Measurements from ENCODE around the gene SLC25A15. TPM values are rescaled to one million over a fixed set of nuclear protein-coding genes. Genes with fewer than 3 reads are reported as not detected.

The SLC25A15 gene
- total RNA-seq, 1 experiment from 2014 or later = 22.0 TPM

DNA sequence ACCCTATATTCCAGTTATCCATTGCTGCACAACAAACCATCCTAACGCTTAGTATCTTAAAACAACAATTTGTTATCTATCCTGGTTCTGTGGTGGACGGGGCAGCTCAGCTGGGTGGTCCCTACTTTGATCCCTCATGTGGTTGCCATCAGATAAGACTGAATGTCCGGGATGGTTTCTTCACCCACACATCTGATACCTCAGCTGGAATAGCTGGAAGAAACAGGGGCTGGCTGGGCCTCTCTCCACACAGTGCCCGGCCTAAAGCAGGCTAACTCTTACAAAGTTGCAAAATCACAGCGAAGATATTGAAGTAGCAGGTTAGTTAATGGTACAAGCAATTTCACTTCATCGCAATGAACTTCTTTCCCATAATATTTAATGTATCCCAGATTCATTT is 14.7 kb upstream of the SLC25A15 start:
- no TSS peak for BruUV-seq (replicated peaks)
- Histone ChIP-seq H3K4me2 (ENCODE audit: low read length) (no peak overlapping the region), H3K4me1 (ENCODE audit: insufficient read depth, low read length) (peaks cover 12% of the 10 kb centered on the region), H3K27ac (ENCODE audit: low read length) (no peak overlapping the region), H3K9me2 (replicated peaks; ENCODE audit: low read length) (no peaks in the 10 kb centered on the region), H3K36me3 (ENCODE audit: low read depth, low read length) (no peaks in the 10 kb centered on the region; the same call in 1 of the 2 replicates), H3F3A (ENCODE audit: low read length, unreplicated experiment) (no peaks in the 10 kb centered on the region), H2AFZ (ENCODE audit: low read length) (no peak overlapping the region), H3K4me3 (ENCODE audit: low read length) (no peak overlapping the region), H3K9ac (ENCODE audit: low read length) (no peak overlapping the region), H4K20me1 (ENCODE audit: low read length) (no peaks in the 10 kb centered on the region), H3K9me3 (ENCODE audit: low read length) (no peaks in the 10 kb centered on the region), H3K79me2 (ENCODE audit: low read length) (peaks cover 12% of the 10 kb centered on the region), H3K27me3 (ENCODE audit: low read length) (no peaks in the 10 kb centered on the region)
- DNase-seq = no peak
- intact Hi-C loops (cut with micrococcal nuclease) = loop anchor here (5.0 to 10.0 kb wide), 2 partner anchors 148 to 290 kb away; partner anchors contain the start of gene WBP4
- TF ChIP-seq EZH2 (IDR thresholded peaks at IDR 0.05; ENCODE audit: low read length, unreplicated experiment) (no peak), EZH2phosphoT487 (IDR thresholded peaks at IDR 0.05; ENCODE audit: borderline replicate concordance, low read length) (no peak), CTCF (conservative IDR thresholded peaks at IDR 0.05; ENCODE audit: low read depth, low read length) (no peak)
- ChIA-PET CTCF (no interaction called here), POLR2A (ENCODE audit: unreplicated experiment) (no interaction called here)
- ATAC-seq = no peak

GRCh38 chr13:40776232-40776631 is 13.2 kb upstream of the SLC25A15 start:
- Histone ChIP-seq H2AFZ (ENCODE audit: low read length) (peak overlapping the region; percentile 87), H3K27ac (ENCODE audit: low read length) (no peak overlapping the region), H3F3A (ENCODE audit: low read length, unreplicated experiment) (no peaks in the 10 kb centered on the region), H3K9me2 (replicated peaks; ENCODE audit: low read length) (no peaks in the 10 kb centered on the region), H3K4me3 (ENCODE audit: low read length) (no peak overlapping the region), H3K4me1 (ENCODE audit: insufficient read depth, low read length) (peaks cover 7% of the 10 kb centered on the region), H3K27me3 (ENCODE audit: low read length) (no peaks in the 10 kb centered on the region), H3K9ac (ENCODE audit: low read length) (no peak overlapping the region), H3K36me3 (ENCODE audit: low read depth, low read length) (no peaks in the 10 kb centered on the region; the same call in 1 of the 2 replicates), H3K4me2 (ENCODE audit: low read length) (peak overlapping the region; percentile 72), H3K9me3 (ENCODE audit: low read length) (no peaks in the 10 kb centered on the region), H3K79me2 (ENCODE audit: low read length) (no peaks in the 10 kb centered on the region), H4K20me1 (ENCODE audit: low read length) (no peaks in the 10 kb centered on the region)
- CTCF ChIA-PET = no interaction called here
- TF ChIP-seq EZH2 (IDR thresholded peaks at IDR 0.05; ENCODE audit: low read length, unreplicated experiment) = no peak
- no peak for TF ChIP-seq CTCF (conservative IDR thresholded peaks at IDR 0.05; ENCODE audit: low read depth, low read length)
- TF ChIP-seq EZH2phosphoT487 (IDR thresholded peaks at IDR 0.05; ENCODE audit: borderline replicate concordance, low read length) = no peak
- ATAC-seq (no peak), DNase-seq (no peak)
- no TSS peak for BruUV-seq (replicated peaks)
- intact Hi-C loops (cut with micrococcal nuclease) = loop anchor here (2.0 to 10.0 kb wide), 3 partner anchors 146 to 289 kb away; partner anchors contain the start of gene WBP4
- POLR2A ChIA-PET (ENCODE audit: unreplicated experiment) = no interaction called here

DNA sequence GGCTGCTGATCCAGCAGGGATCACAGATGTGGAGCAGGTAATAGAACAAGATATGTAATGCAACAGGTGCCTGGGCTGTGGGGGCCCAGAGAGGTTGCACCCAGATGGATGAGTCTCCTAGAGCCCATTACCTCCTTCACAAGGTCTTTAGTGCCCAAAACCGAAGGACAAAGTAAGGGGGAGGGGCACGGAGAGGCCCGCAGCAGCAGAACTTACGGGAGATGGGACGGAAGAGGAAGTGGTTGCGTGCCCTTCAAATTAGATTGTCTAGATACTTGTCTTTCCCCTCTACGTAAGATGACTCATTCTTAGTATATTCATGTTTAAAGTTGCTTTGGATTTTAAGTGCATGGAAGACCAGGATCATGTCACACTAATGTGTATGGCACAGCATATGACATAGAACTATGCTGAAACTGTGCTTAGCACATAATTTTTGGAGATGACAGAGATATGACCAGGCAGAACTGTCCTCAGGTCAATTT is 12.7 kb upstream of the SLC25A15 start:
- intact Hi-C loops (cut with micrococcal nuclease) = loop anchor here (1.0 to 10.0 kb wide), 4 partner anchors 38 to 288 kb away; partner anchors contain the start of gene WBP4
- ATAC-seq = peak; percentile 65
- Histone ChIP-seq H3K9ac (ENCODE audit: low read length) (no peak overlapping the region), H2AFZ (ENCODE audit: low read length) (peak overlapping the region; percentile 87), H4K20me1 (ENCODE audit: low read length) (no peaks in the 10 kb centered on the region), H3K9me3 (ENCODE audit: low read length) (no peaks in the 10 kb centered on the region), H3K27ac (ENCODE audit: low read length) (peak overlapping the region; percentile 25; the same call in 1 of the 2 replicates), H3K4me1 (ENCODE audit: insufficient read depth, low read length) (peaks cover 7% of the 10 kb centered on the region), H3K4me2 (ENCODE audit: low read length) (peak overlapping the region; percentile 72), H3F3A (ENCODE audit: low read length, unreplicated experiment) (no peaks in the 10 kb centered on the region), H3K27me3 (ENCODE audit: low read length) (no peaks in the 10 kb centered on the region), H3K79me2 (ENCODE audit: low read length) (no peaks in the 10 kb centered on the region), H3K4me3 (ENCODE audit: low read length) (peak overlapping the region; percentile 55), H3K9me2 (replicated peaks; ENCODE audit: low read length) (no peaks in the 10 kb centered on the region), H3K36me3 (ENCODE audit: low read depth, low read length) (no peaks in the 10 kb centered on the region; the same call in 1 of the 2 replicates)
- peak; percentile 54 for DNase-seq
- CTCF ChIA-PET = interaction anchor here (1.2 to 1.4 kb wide), 2 partner anchors 13 to 38 kb away, joined by 3 to 4 read pairs; partner anchors contain the start of gene SLC25A15
- POLR2A ChIA-PET (ENCODE audit: unreplicated experiment) = no interaction called here
- no TSS peak for BruUV-seq (replicated peaks)
- TF ChIP-seq EZH2 (IDR thresholded peaks at IDR 0.05; ENCODE audit: low read length, unreplicated experiment) (no peak), CTCF (conservative IDR thresholded peaks at IDR 0.05; ENCODE audit: low read depth, low read length) (no peak), EZH2phosphoT487 (IDR thresholded peaks at IDR 0.05; ENCODE audit: borderline replicate concordance, low read length) (no peak)
